GM19397 (cell line): Measurements from ENCODE around the gene GPR171.
"Not testable (repeated sequence)": the region's sequence is repeated elsewhere in the genome, so short reads cannot be mapped to it uniquely, and the experiment has no call there.

Experiments used
- ATAC-seq: cut with Tn5 transposase; IDR thresholded peaks from one replicate; pipeline ENCODE4 v1.9.1; 2021; ENCODE audit warnings: mild to moderate bottlenecking, moderate library complexity; ENCODE audit not compliant: unreplicated experiment

Gene GPR171

GRCh38 chr3:151203051-151203420 lies at the start of gene GPR171:
Gene GPR171 (minus strand): TSS chr3:151203216. CDS start chr3:151199386, 3,830 bp downstream.
- peak; percentile 93 for ATAC-seq

DNA sequence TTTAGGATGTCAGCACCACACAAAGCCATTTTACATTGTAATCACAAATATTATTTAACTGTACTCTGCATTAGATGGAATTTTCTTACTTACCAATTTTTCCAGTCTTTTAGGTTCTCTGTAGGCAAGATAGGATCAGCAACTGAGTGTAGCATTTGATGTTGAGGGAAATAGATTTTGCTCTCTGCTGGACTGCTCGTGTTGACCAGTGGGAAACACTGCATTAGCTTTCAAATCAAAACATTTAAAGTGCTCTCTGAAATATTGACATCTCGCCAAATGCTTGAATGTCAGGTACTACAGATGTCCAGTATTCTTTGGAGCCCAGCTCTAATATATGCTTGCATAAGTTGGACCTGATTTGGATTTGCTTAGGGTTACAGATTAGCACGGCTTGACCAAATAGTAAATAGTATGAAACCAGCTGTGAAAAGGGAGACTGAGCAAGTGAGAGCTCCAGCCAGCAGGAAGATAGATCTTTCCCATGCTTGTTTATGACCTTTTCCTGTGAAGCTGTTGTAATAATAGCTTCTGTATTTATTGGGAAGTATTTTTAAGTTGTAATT lies 45.8 kb upstream of the GPR171 start:
- no peak for ATAC-seq

DNA sequence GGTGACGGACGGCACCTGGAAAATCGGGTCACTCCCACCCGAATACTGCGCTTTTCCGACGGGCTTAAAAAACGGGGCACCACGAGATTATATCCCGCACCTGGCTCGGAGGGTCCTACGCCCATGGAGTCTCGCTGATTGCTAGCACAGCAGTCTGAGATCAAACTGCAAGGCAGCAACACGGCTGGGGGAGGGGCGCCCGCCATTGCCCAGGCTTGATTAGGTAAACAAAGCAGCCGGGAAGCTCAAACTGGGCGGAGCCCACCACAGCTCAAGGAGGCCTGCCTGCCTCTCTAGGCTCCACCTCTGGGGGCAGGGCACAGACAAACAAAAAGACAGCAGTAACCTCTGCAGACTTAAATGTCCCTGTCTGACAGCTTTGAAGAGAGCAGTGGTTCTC lies 39.0 kb upstream of the GPR171 start:
- ATAC-seq = not testable (repeated sequence)

- no peak for ATAC-seq
These were observed 33.7 kb upstream of the GPR171 start for GRCh38 chr3:151236736-151237135.

- ATAC-seq = no peak
These were observed 33.3 kb upstream of the GPR171 start for GRCh38 chr3:151236316-151236715.

- no peak for ATAC-seq
These were observed 31.8 kb upstream of the GPR171 start for GRCh38 chr3:151234825-151235224.

- no peak for ATAC-seq
These were observed 30.0 kb upstream of the GPR171 start for GRCh38 chr3:151232991-151233390.

- ATAC-seq = not testable (repeated sequence)
These were observed 29.4 kb upstream of the GPR171 start for GRCh38 chr3:151232403-151232802.

DNA sequence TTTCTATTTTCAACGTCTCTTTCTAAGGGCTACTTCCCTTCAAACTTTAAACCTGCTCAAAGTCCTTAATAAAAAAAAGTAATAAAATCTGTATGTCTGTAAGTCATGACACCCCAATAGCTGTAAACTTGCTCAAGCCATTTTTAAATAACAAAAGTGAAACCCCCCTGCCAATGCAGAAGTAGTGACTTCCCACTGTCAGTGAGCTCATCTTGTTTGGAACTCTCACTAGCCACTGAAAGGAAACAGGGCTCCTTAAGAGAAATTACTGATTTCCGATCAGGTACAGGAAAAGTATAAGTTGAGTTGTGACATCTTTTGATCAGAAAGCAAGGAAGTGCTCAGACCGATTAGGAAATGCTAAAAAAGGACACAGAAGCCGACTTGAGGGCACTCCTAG lies 27.6 kb upstream of the GPR171 start:
- ATAC-seq = no peak

- ATAC-seq = peak; percentile 26
These were observed 25.6 kb upstream of the GPR171 start for GRCh38 chr3:151228666-151229040.

DNA sequence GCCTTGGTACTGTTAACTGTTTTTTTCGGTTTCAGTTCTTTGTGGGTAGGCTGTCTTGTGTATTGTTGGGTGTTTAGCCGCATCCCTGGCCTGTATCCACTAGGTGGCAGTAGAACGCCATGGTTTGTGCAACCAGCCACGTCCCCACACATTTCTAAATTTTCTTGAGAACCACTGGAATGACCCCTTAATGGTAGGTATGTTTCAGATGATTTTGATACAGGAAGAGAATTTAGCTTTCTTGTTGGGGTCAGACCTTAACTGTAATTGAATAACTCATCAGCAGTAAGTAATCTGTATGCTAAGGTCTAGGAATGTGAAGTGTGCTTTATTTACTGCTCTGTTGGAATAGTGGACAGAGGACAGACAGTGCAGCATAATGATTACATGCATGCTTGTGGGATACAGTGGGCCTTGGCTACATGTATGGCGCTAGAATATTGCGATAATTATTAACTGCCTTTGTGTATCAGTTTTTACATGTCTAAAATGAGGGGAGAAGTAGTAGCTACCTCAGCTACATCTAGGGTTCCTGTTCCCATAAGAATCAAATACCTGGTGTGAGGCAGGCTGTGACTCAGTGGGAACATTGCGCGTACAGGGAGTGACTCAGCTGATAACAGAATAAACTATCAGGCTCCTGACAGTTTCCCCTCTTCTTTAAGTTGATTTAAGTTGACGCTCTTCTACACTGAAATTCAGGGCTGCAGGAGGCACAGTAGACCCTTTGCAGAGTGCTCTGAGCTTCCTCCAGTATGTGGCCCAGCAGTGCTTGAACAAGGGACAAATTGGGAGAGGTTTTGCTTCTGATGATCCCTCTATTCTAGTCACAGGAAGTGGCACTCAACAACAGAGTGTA lies 25.0 kb upstream of the GPR171 start:
- ATAC-seq = peak; percentile 75

DNA sequence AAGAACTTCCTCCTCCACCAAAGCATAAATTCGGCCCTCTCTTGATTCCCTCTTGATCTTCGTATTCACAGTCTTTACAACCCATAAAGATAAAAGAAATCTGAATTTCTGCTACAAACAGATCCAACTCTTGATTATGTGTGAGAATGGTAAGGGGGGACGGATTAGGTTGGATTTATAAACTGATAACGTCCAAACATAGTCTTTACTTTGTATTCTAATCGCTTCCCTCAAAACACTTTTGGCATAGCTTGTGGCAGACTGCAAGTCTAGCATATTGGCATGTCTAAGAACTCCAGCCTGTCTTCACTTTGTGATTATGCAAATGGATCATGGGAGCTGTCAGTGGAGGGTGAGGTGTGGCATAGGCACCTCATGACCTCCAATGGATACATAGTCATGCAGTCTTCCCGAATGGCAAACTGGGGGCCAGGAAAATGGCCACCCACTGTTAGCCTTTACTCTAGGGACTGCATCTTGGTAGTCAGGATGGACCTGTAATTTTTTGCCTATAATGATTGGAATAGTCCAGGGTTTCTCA lies 24.3 kb upstream of the GPR171 start:
- peak; percentile 34 for ATAC-seq

- ATAC-seq = no peak
These were observed 23.8 kb upstream of the GPR171 start for GRCh38 chr3:151226825-151227224.

- ATAC-seq = no peak
These were observed 23.1 kb upstream of the GPR171 start for GRCh38 chr3:151226088-151226563.

DNA sequence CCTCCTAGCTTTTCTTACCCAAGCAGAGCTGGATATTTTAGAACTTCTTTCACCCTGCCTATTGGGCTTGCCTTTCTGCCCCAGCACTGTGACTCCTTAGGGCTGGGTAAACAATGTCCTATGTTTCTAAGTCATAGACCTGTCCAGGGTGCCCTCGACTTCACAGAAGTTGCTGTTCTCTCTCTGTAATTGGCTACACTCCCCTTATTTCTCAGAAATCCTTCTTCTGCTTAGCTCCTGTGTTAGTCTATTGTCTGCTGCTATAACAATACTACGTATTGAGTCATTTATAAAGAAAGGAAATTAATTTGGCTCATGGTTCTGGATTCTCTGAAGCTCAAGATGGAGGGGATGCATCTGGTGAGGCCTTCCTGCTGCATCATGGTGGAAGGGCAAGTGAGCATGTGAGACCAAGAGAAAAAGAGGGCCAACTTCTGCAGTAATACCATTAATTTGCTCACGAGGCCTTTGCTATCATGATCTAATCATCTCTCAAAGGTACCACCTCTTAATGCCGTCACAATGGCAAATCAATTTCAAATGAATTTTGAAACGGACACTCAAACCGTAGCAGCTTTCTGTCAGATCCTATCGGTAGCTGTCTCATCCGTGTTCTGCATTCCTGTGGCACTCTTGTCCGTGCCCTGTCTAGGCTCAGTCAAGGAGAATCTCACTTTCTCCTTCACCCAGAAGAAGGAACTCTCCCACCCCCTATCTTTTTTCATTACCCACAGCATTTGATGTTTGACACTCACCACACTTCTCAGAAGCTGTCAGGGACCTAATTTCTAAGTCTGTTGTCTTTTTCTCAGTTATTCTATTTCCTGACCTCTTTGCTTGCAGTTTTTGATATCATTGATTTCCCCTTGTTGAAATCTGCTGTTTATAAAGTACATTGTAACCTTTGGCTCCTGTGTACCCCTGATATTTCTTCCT lies 22.3 kb upstream of the GPR171 start:
- no peak for ATAC-seq

DNA sequence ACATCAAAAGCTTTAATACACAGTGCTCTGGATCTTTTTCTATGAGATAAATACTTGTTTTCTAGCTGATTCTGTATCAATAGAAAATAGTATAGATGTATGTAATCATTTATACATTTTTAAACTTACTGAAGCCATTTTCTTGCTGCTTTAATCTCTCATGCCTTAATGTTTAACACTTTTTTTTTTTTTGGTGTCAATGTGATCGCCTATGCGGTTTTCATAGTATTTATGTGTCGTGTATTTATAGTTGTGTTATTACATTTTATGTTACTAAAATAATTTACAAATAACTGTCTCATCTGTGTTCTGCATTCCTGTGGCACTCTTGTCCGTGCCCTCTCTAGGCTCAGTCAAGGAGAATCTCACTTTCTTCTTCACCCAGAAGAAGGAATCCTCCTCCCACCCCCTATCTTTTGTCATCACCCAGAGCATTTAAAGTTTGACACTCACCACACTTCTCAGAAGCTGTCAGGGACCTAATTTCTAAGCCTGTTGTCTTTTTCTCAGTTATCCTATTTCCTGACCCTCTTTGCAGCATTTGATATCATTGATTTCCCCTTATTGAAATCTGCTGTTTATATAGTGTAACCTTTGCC lies 21.4 kb upstream of the GPR171 start:
- no peak for ATAC-seq

GRCh38 chr3:151219056-151219455 lies 16.0 kb upstream of the GPR171 start:
- no peak for ATAC-seq

GRCh38 chr3:151218136-151218535 lies 15.1 kb upstream of the GPR171 start:
- ATAC-seq = no peak

DNA sequence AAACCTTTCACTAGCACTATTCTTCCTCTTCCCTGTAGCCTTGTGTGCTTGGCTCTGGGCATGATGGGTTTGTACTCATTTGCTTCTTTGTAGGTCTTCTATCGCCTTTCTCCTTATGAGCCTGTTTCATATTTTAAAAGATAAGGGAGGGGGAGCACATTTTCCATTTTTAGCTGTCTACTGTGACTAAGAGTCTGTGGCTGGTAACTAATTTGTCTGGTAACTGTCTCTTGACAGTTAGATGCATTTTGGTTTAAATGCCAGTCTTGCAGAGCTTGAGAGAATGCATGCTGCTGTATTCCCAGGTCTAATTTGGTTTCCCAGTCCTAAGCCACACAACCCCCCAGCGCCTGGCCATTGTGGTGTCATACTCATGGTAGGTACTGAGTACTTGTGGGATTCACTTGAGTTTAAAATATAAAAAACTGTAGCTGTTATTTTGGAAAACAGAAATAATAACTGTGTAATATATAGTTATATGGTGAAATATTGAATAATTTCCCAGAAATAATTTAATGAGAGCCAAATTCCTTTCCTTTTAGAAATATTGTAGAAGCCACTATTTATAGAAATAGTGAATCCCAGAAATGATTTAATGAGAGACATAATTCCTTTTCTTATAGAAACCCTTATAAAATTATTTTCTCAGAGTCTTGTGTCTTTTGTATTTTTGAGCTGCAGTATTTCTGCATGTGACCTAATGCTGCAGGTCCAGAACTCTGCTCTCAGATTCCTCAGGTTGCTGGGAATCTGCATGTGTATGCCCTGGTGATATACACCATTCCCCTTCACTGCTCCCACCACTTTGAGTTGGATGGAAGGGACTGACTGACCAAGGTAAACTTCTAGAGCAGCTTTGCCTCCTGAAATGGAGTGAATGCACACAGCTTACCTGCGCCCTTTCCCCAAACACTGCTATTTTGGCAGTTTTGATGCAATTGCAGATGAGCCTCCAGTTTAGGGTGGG lies 13.9 kb upstream of the GPR171 start:
- no peak for ATAC-seq
